ENCODE data around the gene TAF7.
"Not testable (repeated sequence)": the region's sequence is repeated elsewhere in the genome, so short reads cannot be mapped to it uniquely, and the experiment has no call there.

The TAF7 gene, protein sequence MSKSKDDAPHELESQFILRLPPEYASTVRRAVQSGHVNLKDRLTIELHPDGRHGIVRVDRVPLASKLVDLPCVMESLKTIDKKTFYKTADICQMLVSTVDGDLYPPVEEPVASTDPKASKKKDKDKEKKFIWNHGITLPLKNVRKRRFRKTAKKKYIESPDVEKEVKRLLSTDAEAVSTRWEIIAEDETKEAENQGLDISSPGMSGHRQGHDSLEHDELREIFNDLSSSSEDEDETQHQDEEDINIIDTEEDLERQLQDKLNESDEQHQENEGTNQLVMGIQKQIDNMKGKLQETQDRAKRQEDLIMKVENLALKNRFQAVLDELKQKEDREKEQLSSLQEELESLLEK

DNA sequence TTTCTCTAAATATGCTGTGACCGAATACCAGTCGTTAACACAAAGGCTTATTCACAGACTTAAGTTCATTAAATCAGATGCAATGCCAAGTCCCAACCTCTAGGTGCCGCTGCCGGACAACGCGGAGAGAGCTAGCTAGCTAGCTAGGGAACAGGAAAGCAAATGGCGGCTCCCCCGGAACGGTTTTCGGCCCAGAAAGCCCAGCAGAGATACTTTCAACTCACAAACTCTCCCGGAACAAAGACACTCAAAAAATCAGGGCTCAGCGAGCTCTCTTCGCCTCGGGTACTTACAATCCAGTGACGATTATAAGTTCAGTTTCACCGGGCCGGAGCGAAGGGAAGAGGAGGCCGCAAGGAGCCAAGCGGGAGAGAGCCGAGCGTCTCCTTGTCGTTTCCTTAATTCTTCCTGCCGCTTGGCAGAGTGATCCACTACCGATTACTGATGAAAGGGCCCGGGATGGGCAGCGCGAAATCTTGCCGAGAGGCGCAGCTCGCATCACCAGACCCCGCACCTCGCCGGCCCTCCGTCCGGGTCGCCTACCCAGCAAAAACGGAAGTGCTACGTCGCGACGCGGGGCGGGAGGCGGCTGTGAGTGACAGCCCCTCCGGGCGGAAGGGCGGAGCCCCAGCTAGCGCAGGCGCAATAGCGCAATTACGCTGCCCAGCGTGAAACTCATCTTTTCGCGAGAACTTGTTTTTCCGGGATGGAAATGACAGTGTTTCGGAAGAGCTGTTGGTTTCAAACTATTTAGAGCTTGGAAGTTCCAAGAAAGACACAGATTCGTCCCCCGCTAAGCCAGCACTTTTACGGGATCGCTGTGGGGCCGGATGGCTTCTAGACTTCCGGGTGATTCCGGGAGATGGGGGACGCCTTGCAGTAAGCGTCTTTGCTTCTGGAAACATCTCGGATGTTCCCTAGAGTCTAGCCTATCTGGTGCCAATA, at the start of gene TAF7:
TAF7 (minus strand) TSS at position 560 of the 945 bp plus-strand sequence. CDS start 740 bp downstream, outside the sequence.
- peak; percentile 89 to 98 for DNase-seq

DNA sequence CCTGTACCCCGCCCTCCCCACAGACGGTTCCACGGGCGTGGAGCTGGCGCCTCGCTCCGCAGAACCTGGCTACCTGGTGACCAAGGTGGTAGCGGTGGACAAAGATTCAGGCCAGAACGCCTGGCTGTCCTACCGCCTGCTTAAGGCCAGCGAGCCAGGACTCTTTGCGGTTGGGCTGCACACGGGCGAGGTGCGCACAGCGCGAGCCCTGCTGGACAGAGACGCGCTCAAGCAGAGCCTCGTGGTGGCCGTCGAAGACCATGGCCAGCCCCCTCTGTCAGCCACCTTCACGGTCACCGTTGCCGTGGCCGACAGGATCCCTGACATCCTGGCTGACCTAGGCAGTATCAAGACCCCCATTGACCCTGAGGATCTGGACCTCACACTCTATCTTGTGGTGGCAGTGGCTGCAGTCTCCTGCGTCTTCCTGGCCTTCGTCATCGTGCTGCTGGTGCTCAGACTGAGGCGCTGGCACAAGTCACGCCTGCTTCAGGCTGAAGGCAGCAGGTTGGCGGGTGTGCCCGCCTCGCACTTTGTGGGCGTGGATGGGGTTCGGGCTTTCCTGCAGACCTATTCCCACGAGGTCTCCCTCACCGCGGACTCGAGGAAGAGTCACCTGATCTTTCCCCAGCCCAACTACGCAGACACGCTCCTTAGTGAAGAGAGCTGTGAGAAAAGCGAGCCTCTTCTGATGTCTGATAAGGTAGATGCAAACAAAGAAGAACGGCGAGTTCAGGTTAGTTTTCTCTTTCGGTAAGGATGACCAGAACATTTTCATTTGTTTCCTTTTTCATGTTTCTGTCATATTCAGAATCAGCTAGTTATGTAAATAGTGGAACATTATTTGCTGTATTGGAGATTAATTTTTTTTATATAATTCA, 45.7 kb upstream of the TAF7 start:
- DNase-seq, result no peak

DNA sequence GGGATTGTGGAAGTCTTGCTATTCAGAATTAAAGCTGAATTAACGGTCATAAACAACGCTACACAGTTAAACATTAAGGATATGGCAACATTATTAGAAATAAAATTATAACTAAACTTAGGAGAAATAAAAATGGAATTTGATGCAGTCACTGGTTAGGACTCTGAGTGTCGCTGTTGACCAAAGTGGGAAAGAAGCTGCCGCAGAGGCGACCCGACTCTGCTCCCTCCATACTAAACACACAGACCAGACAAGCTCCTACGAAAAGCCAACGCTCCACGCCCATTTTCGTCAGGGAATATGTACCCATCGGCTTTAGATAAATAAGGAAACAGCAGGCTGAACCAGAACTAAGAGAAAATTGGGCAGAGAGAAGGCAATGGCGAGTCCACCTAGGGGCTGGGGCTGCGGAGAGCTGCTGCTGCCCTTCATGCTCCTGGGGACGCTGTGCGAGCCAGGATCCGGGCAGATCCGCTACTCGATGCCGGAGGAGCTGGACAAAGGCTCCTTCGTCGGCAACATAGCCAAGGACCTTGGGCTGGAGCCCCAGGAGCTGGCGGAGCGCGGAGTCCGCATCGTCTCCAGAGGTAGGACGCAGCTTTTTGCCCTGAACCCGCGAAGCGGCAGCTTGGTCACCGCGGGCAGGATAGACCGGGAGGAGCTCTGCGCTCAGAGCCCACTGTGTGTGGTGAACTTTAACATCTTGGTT, 43.5 kb upstream of the TAF7 start, which contains the start of gene PCDHGA5:
PCDHGA5 (plus strand) TSS at position 211 of the 709 bp plus-strand sequence; CDS start at position 380, 169 bp downstream.
- DNase-seq, result no peak

DNA sequence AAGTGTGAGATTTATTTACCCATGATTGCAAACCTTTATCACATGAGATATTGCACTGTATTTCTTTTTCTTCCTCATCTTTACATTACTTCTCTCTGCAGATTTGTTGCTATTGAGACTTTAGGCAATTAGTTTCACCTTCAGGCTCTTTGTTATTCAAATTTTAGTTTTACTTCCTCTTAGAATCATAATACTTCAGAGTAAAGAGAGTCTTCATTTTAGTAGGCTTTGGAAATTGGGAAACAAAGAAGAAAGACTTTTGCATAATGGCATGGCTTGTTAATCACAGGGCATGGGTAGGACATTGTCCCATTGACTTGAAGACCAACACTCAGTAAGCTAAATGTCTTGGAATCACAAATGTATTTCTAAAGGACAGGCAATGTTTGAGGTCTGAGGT, 42.1 kb upstream of the TAF7 start:
- no peak for DNase-seq

DNA sequence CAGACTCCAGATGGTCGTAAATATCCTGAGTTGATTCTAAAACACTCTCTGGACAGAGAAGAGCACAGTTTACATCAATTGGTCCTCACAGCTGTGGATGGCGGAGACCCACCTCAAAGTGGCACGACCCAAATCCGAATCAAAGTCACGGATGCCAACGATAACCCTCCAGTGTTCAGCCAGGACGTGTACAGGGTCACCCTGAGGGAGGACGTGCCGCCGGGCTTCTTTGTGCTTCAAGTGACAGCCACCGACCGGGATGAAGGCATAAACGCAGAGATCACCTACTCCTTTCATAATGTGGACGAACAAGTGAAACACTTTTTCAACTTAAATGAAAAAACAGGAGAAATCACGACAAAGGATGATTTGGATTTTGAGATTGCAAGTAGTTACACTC, 40.1 kb upstream of the TAF7 start:
- no peak for DNase-seq

DNA sequence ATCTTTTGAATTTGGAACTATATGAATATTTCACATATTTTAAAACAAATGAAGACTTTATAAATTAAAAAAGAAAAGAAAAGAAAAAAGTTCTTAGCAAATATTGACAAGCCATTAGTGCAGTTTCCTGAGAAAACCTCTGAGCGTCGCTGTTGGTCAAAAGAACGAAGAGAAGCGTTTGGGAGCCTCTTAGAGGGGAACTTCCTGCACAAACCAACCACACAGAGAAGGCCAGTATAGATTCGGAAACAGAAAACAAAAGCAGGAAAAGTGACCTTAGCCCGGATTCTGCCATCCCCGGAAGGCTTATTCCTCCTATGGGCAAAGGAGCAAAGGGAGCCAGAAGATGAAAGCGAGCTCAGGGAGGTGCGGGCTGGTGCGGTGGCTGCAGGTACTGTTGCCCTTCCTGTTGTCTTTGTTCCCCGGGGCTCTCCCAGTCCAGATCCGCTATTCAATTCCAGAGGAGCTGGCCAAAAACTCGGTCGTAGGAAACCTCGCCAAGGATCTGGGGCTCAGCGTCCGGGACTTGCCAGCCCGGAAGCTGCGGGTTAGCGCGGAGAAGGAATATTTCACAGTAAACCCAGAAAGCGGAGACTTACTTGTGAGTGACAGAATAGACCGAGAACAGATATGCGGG, 39.3 kb upstream of the TAF7 start, which contains the start of gene PCDHGB2:
PCDHGB2 (plus strand) TSS at position 205 of the 637 bp plus-strand sequence; CDS start at position 347, 142 bp downstream.
- DNase-seq, result peak; percentile 10 to 20

DNA sequence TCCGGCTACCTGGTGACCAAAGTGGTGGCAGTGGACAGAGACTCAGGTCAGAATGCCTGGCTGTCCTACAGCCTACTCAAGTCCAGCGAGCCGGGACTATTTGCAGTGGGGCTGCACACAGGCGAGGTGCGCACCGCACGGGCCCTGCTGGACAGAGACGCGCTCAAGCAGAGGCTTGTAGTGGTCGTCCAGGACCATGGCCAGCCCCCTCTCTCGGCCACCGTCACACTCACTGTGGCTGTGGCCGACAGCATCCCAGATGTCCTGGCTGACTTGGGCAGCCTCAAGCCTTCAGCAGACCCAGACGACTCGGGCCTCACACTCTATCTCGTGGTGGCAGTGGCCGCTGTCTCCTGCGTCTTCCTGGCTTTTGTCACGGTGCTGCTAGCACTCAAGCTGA, 36.4 kb upstream of the TAF7 start:
- no peak for DNase-seq

DNA sequence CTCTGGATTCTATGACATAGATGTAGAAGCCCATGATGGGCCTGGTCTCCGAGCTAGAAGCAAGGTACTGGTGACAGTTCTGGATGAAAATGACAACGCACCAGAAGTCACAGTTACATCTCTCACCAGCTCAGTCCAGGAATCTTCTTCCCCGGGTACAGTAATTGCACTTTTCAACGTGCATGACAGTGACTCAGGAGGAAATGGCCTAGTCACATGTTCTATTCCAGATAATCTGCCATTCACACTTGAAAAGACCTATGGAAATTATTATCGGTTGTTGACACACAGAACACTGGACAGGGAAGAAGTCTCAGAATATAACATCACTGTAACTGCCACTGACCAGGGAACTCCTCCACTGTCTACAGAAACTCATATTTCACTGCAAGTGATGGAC, 35.5 kb upstream of the TAF7 start:
- no peak for DNase-seq

DNA sequence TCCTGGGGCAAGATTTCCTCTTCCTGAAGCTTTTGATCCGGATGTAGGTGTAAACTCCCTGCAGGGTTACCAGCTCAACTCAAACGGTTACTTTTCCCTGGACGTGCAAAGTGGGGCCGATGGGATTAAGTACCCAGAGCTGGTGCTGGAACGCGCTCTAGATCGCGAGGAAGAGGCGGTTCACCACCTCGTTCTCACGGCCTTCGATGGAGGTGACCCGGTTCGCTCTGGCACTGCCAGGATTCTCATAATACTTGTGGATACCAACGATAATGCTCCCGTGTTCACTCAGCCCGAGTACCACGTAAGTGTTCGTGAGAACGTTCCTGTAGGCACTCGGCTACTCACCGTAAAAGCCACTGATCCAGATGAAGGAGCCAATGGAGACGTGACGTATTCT, 35.1 kb upstream of the TAF7 start:
- DNase-seq, result no peak

DNA sequence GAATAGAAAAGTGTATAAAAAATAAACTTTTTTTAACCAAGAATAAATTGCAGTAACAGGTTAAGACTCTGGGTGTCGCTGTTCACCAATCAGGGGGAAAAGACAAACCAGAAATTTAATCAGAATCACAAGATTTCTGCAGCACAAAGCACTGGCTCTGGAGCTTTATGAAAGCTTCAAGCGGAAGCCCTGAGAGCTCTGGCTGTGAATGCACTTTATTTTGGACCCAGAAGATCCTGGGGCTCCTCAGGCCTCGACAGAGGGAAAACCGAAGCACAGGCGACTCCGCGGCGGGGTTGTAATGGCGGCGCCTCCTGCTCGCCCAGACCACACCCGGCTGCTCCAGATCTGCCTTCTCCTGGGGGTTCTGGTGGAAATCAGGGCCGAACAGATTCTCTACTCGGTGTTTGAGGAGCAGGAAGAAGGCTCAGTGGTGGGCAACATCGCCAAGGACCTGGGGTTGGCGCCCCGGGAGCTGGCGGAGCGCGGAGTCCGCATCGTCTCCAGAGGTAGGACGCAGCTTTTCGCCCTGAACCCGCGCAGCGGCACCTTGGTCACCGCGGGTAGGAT, 34.4 kb upstream of the TAF7 start, which contains the start of gene PCDHGA4:
PCDHGA4 (plus strand) TSS at position 122 of the 570 bp plus-strand sequence; CDS start at position 209, 87 bp downstream.
- DNase-seq, result no peak

DNA sequence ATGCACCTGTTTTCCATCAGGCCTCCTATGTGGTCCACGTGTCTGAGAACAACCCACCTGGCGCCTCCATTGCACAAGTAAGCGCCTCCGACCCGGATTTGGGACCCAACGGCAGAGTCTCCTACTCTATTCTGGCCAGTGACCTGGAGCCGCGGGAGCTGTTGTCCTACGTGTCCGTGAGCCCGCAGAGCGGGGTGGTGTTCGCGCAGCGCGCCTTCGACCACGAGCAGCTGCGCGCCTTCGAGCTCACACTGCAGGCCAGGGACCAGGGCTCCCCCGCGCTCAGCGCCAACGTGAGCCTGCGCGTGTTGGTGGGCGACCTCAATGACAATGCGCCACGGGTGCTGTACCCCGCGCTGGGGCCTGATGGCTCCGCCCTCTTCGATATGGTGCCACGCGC, 31.0 kb upstream of the TAF7 start:
- DNase-seq, result no peak

DNA sequence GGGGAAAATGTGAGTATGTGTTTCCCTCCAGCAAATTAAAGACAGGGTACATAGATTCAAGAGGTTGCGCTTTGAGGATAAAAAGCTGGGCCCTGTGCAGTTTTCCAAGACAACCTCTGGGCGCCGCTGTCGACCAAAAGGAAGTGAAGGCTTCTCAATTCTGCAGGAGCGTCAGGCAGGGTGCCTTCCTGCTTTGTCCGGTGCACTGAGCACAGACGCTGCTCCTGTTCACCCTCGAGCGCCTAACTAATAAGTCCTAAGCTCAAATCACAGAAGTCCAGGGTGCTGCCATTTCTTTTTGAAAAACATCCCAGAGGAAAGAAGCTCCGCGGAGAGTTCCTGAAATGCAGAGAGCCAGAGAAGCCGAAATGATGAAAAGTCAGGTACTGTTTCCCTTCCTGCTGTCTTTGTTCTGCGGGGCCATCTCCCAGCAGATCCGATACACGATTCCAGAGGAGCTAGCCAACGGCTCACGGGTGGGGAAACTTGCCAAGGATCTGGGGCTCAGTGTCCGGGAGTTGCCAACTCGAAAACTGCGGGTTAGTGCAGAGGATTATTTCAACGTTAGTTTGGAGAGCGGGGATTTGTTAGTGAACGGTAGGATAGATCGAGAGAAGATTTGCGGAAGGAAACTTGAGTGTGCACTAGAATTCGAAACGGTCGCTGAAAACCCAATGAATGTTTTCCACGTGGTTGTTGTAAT, 29.5 kb upstream of the TAF7 start, which contains the start of gene PCDHGB1:
PCDHGB1 (plus strand) TSS at position 183 of the 703 bp plus-strand sequence; CDS start at position 345, 162 bp downstream.
- DNase-seq, result peak in 1 of 2 donors; percentile 7

DNA sequence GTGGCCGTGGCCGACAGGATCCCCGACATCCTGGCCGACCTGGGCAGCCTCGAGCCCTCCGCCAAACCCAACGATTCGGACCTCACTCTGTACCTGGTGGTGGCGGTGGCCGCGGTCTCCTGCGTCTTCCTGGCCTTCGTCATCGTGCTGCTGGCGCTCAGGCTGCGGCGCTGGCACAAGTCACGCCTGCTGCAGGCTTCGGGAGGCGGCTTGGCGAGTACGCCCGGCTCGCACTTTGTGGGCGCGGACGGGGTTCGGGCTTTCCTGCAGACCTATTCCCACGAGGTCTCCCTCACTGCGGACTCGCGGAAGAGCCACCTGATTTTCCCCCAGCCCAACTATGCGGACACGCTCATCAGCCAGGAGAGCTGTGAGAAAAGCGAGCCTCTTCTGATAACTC, 25.4 kb upstream of the TAF7 start:
- not testable (repeated sequence) for DNase-seq

DNA sequence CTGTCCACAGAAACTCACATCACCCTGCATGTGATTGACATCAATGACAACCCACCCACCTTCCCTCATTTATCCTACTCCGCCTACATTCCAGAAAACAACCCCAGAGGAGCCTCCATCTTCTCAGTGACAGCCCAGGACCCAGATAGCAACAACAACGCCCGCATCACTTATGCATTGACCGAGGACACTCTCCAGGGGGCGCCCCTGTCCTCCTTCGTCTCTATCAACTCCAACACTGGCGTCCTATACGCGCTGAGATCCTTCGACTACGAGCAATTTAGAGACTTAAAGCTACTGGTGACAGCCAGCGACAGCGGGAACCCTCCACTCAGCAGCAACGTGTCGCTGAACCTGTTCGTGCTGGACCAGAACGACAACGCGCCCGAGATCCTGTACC, 24.7 kb upstream of the TAF7 start:
- no peak for DNase-seq

DNA sequence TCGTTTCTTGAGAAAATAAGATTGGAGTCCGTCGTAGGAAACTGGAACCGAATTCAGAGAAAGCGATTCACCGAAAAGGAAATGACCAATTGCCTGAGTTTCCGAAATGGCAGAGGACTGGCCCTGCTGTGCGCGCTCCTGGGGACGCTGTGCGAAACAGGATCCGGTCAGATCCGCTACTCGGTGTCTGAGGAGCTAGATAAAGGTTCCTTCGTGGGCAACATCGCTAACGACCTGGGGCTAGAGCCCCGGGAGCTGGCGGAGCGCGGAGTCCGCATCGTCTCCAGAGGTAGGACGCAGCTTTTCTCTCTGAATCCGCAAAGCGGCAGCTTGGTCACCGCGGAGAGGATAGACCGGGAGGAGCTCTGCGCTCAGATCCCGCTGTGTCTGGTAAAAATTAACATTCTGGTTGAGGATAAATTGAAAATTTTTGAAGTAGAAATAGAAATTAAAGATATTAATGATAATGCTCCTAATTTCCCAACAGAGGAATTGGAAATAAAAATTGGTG, 23.4 kb upstream of the TAF7 start:
- no peak for DNase-seq

DNA sequence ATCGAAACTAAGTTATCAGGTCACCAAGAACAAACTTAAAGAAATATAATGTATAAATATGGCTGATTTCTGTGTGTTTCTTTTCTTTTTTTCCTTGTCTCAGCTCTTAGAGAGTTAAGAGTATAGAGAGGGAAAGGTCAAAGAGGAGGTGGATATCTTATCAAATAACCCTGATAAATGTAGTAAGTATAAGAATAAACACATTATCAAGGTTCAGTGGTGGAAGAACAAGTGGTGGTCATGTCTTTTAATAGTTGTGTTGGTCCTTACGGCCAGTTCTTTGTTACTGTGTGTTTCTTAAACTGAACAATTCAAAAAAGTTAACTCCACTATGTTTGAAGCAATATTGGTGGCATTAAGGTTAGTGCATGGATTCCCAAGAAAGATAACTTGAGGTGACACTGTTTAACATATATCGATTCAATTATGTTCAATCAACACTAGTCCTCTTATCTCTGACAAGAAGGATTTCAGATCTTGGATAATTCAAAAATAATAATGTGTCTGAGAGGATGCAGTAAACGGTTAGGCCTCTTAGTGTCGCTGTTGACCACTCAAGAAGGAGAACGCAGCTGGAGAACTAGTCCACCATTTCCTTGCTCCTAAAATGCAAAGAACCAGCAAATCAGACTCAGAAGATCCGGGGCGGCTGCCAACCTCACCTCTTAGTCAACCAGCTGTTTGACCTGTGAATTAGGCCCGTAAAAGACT, 22.8 kb upstream of the TAF7 start, which contains the start of gene PCDHGA3:
PCDHGA3 (plus strand) TSS at position 588 of the 711 bp plus-strand sequence. CDS start 205 bp downstream, outside the sequence.
- peak; percentile 9 to 10 for DNase-seq

DNA sequence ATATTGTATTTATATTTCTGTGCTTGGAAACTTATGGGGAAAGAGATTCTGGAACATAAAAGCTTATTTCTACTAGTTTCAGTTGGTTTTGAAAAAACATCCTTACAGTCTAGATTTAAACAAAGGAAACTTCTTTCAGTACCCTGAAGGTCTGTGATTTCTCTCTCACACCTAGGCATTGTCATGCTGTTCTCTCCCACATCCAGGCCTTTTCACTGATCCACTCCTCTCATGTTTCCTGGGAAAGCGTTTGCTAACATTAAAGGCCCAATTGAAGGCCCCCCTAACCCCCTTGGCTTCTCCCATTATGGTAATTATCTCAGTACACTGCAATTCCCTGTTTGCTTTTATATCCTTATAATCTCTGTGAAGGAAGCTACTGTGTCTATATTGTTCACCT, 22.2 kb upstream of the TAF7 start:
- no peak for DNase-seq

DNA sequence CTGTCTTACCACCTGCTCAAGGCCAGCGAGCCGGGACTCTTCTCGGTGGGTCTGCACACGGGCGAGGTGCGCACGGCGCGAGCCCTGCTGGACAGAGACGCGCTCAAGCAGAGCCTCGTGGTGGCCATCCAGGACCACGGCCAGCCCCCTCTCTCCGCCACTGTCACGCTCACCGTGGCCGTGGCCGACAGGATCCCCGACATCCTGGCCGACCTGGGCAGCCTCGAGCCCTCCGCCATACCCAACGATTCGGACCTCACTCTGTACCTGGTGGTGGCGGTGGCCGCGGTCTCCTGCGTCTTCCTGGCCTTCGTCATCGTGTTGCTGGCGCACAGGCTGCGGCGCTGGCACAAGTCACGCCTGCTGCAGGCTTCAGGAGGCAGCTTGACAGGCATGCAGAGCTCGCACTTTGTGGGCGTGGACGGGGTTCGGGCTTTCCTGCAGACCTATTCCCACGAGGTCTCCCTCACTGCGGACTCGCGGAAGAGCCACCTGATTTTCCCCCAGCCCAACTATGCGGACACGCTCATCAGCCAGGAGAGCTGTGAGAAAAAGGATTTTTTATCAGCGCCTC, 20.3 kb upstream of the TAF7 start:
- DNase-seq, result not testable (repeated sequence)
